ENCODE measurements around the gene RAP1A. TPM values are rescaled to one million over a fixed set of nuclear protein-coding genes. Genes with fewer than 3 reads are reported as not detected.

RAP1A gene
- polyA plus RNA-seq, 3 donors = 62.6 to 72.0 (median 63.6) TPM

- no peak for DNase-seq
Measured at GRCh38 chr1:111705841-111706240, 86.3 kb downstream of the RAP1A start.

DNA sequence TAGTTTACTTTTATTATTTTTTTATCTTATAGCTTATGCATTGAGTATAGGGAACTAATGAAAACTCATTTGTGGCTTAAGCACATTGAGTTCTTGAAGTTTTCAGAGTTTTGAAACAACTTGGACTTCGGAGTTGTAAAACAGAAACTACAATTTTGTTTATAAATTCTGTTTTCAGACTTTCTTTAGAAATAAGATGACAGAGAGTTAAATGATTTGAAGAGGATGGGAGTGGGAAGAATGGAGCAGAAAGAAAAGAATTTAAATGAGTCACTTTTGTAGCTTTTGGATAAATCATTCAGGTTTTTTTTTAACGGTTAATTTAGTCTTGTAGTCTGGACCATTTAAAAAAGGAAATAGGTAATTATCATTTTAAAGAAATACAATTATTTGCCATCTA, 87.3 kb downstream of the RAP1A start:
- DNase-seq = no peak

GRCh38 chr1:111707906-111708305, 88.3 kb downstream of the RAP1A start:
- DNase-seq = no peak

- DNase-seq = no peak
Measured at GRCh38 chr1:111709986-111710385, 90.4 kb downstream of the RAP1A start.

DNA sequence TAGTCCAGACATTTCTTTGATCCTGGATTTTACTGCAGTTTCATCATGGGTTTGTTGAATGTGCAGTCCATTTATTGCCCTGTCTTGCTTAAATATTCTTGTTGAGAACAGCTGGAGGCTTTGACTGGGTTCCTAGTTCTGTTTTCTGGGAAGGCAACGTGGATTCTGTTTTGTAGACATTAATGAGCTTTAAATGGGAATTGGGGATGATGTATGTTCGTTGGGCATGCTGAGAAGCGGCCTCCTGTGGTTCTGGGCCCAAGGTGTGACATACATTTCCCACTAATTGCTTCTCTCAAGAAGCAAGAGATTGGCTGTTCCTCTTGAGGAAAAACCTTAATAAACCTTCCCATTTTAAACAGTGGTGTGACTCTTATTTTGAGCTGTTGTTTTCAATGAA, 96.7 kb downstream of the RAP1A start:
- DNase-seq = no peak

DNA sequence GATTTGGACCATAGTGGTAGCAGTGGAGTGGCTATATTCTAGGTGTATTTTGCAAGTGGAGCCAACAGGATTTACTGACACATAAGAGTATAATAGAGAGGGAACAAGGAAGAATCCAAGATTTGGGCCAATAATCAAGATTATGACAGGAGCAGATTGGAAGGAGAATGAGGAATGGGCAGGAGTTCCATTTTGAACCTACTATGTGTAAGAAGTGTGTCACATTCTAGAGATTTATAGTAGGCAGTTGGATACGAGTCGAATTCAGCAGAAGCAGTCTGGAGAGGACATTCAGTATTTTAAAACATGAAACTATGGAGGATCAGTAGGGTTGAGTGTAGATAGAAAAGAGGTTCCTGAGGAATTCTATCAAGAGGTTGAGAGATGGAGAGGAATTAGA, 97.9 kb downstream of the RAP1A start:
- DNase-seq = no peak

- no peak for DNase-seq
Measured at GRCh38 chr1:111719135-111719534, 99.5 kb downstream of the RAP1A start.

GRCh38 chr1:111719674-111720132, 100.1 kb downstream of the RAP1A start:
- DNase-seq = no peak

GRCh38 chr1:111720274-111720976, 100.8 kb downstream of the RAP1A start:
- no peak for DNase-seq

GRCh38 chr1:111720977-111721786, 101.6 kb downstream of the RAP1A start:
- DNase-seq = no peak

- no peak for DNase-seq
Measured at GRCh38 chr1:111723091-111723806, 103.7 kb downstream of the RAP1A start.

GRCh38 chr1:111723871-111724270, 104.3 kb downstream of the RAP1A start:
- DNase-seq = no peak

- DNase-seq = peak; percentile 44
Measured at GRCh38 chr1:111725192-111725591, 105.6 kb downstream of the RAP1A start.

- no peak for DNase-seq
Measured at GRCh38 chr1:111727056-111727455, 107.5 kb downstream of the RAP1A start.

GRCh38 chr1:111729271-111729921, 109.8 kb downstream of the RAP1A start:
- DNase-seq = no peak

GRCh38 chr1:111729946-111730681, 110.5 kb downstream of the RAP1A start:
- DNase-seq = no peak

- DNase-seq = no peak
Measured at GRCh38 chr1:111730706-111731105, 111.1 kb downstream of the RAP1A start.

DNA sequence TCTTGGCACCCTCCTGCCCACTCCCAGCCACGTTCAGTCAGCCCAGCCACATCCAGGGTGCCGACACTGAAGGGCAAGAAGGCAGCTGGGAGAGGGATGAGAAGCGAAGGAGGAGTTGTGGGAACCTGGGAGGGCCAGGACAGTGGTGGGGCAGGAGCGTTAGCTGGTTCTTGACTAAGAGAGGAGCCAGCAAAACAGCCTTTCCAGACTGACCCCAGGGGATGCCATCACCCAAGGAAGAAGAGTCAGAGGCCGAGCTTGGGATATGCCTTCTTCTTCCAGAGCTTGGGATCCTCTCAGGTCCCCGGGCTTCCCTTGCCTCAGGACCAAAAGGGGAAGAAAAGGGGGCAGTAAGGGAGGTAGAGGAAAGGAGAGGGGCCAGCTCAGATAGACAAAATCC, 112.4 kb downstream of the RAP1A start:
- no peak for DNase-seq

- no peak for DNase-seq
Measured at GRCh38 chr1:111732718-111733117, 113.1 kb downstream of the RAP1A start.

GRCh38 chr1:111733183-111733991, 113.8 kb downstream of the RAP1A start:
- DNase-seq = no peak

- DNase-seq = no peak
Measured at GRCh38 chr1:111733992-111734341, 114.4 kb downstream of the RAP1A start.

All from renal pelvis (tissue), 4 donors.